HCT116 (cell line): ENCODE measurements around the gene SLC46A3. TPM values are rescaled to one million over a fixed set of nuclear protein-coding genes. Genes with fewer than 3 reads are reported as not detected.

ENCODE experiments used
- ATAC-seq: fragments of 200-7000 bp; cut with Tn5 transposase; 2 replicates; pipeline ENCODE4 v1.9.1; 2020; ENCODE audit warnings: mild to moderate bottlenecking, moderate library complexity
- BruUV-seq: library from RNA; stranded (reverse); fragments of 400-500 nt; replicated peaks from 2 replicates; lab custom pipeline; 2021; lab: Mats Ljungman, UMichigan
- CTCF ChIA-PET: fragments of 300-600 bp; sonication (Branson Sonifier 250); formaldehyde crosslinking; loops from one replicate; lab custom pipeline; 2021; ENCODE audit warnings: antibody characterized with exemption; lab: Charles Lee
- POLR2A ChIA-PET: fragments of 300-600, 350-600 bp; sonication (Branson Sonifier 250); formaldehyde crosslinking; loops from one replicate; lab custom pipeline; 2021; ENCODE audit warnings: antibody characterized with exemption; lab: Charles Lee
- RAD21 ChIA-PET, 2 experiments: fragments of 300-600 bp; sonication (Branson Sonifier 250); formaldehyde crosslinking; loops; one replicate each; lab custom pipeline; 2023; ENCODE audit warnings: low total read pairs in 2 of 2; ENCODE audit not compliant: uncharacterized antibody in 2 of 2, unreplicated experiment in 2 of 2, low non-redundant PET in 1 of 2; lab: Charles Lee
- DNase-seq: peaks from one replicate; pipeline ENCODE4 v3.0.0-alpha.2; 2010; ENCODE audit warnings: low read depth, low spot score
- H2AFZ ChIP-seq: fragments of 200-600 bp; shearing (Covaris generic), sonication (generic); 2 replicates; pipeline ENCODE4 v1.6.1; 2017; ENCODE audit warnings: low read depth, mixed run types, mixed read lengths, antibody characterized with exemption, low read length; ENCODE audit not compliant: poor library complexity, severe bottlenecking
- H3K27ac ChIP-seq: 2 replicates; pipeline ENCODE4 v1.5.1; 2012; ENCODE audit warnings: low read depth, low read length
- H3K27me3 ChIP-seq: fragments of 200-600 bp; sonication (generic); 2 replicates; pipeline ENCODE4 v1.6.1; 2016; ENCODE audit warnings: mixed run types, low read length, mixed read lengths; ENCODE audit not compliant: insufficient read depth
- H3K36me3 ChIP-seq, 2 experiments: fragments of 200-500 bp in 1 of 2; fragments of 200-600 bp in 1 of 2; sonication (Bioruptor generic) in 1 of 2; sonication (generic) in 1 of 2; 2 replicates each; pipeline versions ENCODE4 v1.5.1 to v1.6.1; 2014 to 2016; ENCODE audit warnings: low read length in 2 of 2, inconsistent platforms in 1 of 2, mixed read lengths in 1 of 2, mixed run types in 1 of 2; ENCODE audit not compliant: insufficient read depth in 2 of 2, control insufficient read depth in 1 of 2
- H3K4me1 ChIP-seq, 2 experiments: fragments of 200-600 bp in 1 of 2; sonication (generic) in 1 of 2; 2 replicates each; pipeline versions ENCODE4 v1.5.1 to v1.6.1; 2012 to 2017; ENCODE audit warnings: low read length in 2 of 2, inconsistent platforms in 1 of 2, mild to moderate bottlenecking in 1 of 2, mixed read lengths in 1 of 2, mixed run types in 1 of 2, moderate library complexity in 1 of 2; ENCODE audit not compliant: insufficient read depth in 2 of 2, control insufficient read depth in 1 of 2
- H3K4me2 ChIP-seq: fragments of 200-600 bp; sonication (generic); 2 replicates; pipeline ENCODE4 v1.6.1; 2017; ENCODE audit warnings: mixed run types, low read length, mixed read lengths
- H3K4me3 ChIP-seq, 2 experiments: fragments of 200-600 bp in 1 of 2; sonication (generic) in 1 of 2; replicated peaks in 1 of 2; 2 replicates each; pipeline ENCODE4 v1.5.1; 2011 to 2016; ENCODE audit warnings: low read length in 2 of 2, control low read depth in 1 of 2, low read depth in 1 of 2, mild to moderate bottlenecking in 1 of 2, mixed read lengths in 1 of 2, mixed run types in 1 of 2
- H3K79me2 ChIP-seq: fragments of 200-600 bp; sonication (generic); 2 replicates; pipeline ENCODE4 v1.6.1; 2017; ENCODE audit warnings: mild to moderate bottlenecking, mixed run types, low read length, moderate library complexity, mixed read lengths; ENCODE audit not compliant: insufficient read depth
- H3K9ac ChIP-seq: fragments of 200-600 bp; sonication (generic); 2 replicates; pipeline ENCODE4 v1.6.1; 2016; ENCODE audit warnings: low read length, mixed read lengths
- H3K9me2 ChIP-seq: fragments of 200-600 bp; sonication (generic), shearing (Covaris generic); 2 replicates; pipeline ENCODE4 v1.6.1; 2017; ENCODE audit warnings: mixed run types, mild to moderate bottlenecking, moderate library complexity; ENCODE audit not compliant: insufficient read depth
- H3K9me3 ChIP-seq, 2 experiments: fragments of 200-500 bp in 1 of 2; fragments of 200-600 bp in 1 of 2; sonication (Bioruptor generic) in 1 of 2; sonication (generic) in 1 of 2; 2 replicates each; pipeline ENCODE4 v1.6.1; 2014 to 2017; ENCODE audit warnings: low read length in 2 of 2, mixed read lengths in 2 of 2, inconsistent platforms in 1 of 2, low read depth in 1 of 2, mild to moderate bottlenecking in 1 of 2, mixed run types in 1 of 2, moderate library complexity in 1 of 2; ENCODE audit not compliant: control insufficient read depth in 1 of 2, insufficient read depth in 1 of 2
- H4K20me1 ChIP-seq: fragments of 200-600 bp; sonication (generic), shearing (Covaris generic); 2 replicates; pipeline ENCODE4 v1.6.1; 2017; ENCODE audit warnings: mixed run types, mild to moderate bottlenecking, moderate library complexity; ENCODE audit not compliant: insufficient read depth
- CBX3 ChIP-seq: IDR thresholded peaks from 2 replicates; pipeline ENCODE4 v1.6.1; 2012; ENCODE audit warnings: low read depth
- ELF1 ChIP-seq: IDR thresholded peaks from 2 replicates; pipeline ENCODE4 v1.6.1; 2012; ENCODE audit warnings: low read depth, borderline replicate concordance
- FOSL1 ChIP-seq: IDR thresholded peaks from 2 replicates; pipeline ENCODE4 v1.6.1; 2012; ENCODE audit warnings: low read depth
- JUND ChIP-seq: IDR thresholded peaks from 2 replicates; pipeline ENCODE4 v1.6.1; 2012
- RAD21 ChIP-seq: IDR thresholded peaks from 2 replicates; pipeline ENCODE4 v1.6.1; 2012; ENCODE audit warnings: low read depth, mild to moderate bottlenecking
- SP1 ChIP-seq: IDR thresholded peaks from 2 replicates; pipeline ENCODE4 v1.6.1; 2012; ENCODE audit warnings: low read depth
- SRF ChIP-seq: IDR thresholded peaks from 2 replicates; pipeline ENCODE4 v1.6.1; 2012; ENCODE audit warnings: low read depth
- ZFX ChIP-seq: fragments of 450-650 bp; IDR thresholded peaks from 2 replicates; pipeline ENCODE4 v1.6.1; 2017
- intact Hi-C: fragments of 100-400 bp; cut with micrococcal nuclease; formaldehyde crosslinking; loops from 2 replicates; pipeline ENCODE4 v1.10.0; 2022
- total RNA-seq: library from RNA; stranded (reverse); gene quantifications from one replicate; pipeline ENCODE4 v1.2.1, GENCODE V29; 2021; ENCODE audit not compliant: unreplicated experiment
- TF ChIP-seq, protein P1 (sequence below): IDR thresholded peaks from 2 replicates; pipeline ENCODE4 v1.6.1; 2012; ENCODE audit warnings: low read depth
- TF ChIP-seq, protein P2 (sequence below): IDR thresholded peaks from 2 replicates; pipeline ENCODE4 v1.6.1; 2011; ENCODE audit warnings: mild to moderate bottlenecking, low read length, moderate library complexity; ENCODE audit not compliant: insufficient replicate concordance; ENCODE audit errors: extremely low read depth
- TF ChIP-seq, protein P3 (sequence below): IDR thresholded peaks from 2 replicates; pipeline ENCODE4 v1.6.1; 2012

Gene SLC46A3
- total RNA-seq, 1 experiment from 2014 or later: 0.93 TPM

DNA sequence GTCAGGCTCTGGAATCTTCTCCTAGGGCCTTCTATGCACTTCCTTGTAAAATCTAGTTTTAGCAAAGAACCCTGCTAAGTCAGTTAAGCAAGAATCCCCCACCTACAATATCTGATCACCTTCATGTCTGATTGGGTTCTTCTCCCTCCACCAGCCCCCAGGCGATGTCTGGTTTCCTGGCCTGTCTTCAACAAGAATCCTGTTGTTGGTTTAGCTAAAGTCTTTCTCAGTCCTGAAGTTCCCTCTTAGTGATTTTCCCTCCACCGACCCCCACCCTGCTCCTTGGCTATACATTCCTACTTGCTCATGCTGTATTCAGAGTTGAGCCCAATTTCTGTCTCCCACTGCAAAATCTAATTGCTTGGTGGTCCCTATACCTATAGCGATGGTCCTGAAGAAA lies 35.2 kb upstream of the SLC46A3 start (continued):
- TF ChIP-seq, protein P1, sequence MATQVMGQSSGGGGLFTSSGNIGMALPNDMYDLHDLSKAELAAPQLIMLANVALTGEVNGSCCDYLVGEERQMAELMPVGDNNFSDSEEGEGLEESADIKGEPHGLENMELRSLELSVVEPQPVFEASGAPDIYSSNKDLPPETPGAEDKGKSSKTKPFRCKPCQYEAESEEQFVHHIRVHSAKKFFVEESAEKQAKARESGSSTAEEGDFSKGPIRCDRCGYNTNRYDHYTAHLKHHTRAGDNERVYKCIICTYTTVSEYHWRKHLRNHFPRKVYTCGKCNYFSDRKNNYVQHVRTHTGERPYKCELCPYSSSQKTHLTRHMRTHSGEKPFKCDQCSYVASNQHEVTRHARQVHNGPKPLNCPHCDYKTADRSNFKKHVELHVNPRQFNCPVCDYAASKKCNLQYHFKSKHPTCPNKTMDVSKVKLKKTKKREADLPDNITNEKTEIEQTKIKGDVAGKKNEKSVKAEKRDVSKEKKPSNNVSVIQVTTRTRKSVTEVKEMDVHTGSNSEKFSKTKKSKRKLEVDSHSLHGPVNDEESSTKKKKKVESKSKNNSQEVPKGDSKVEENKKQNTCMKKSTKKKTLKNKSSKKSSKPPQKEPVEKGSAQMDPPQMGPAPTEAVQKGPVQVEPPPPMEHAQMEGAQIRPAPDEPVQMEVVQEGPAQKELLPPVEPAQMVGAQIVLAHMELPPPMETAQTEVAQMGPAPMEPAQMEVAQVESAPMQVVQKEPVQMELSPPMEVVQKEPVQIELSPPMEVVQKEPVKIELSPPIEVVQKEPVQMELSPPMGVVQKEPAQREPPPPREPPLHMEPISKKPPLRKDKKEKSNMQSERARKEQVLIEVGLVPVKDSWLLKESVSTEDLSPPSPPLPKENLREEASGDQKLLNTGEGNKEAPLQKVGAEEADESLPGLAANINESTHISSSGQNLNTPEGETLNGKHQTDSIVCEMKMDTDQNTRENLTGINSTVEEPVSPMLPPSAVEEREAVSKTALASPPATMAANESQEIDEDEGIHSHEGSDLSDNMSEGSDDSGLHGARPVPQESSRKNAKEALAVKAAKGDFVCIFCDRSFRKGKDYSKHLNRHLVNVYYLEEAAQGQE: no peak
- TF ChIP-seq RAD21 (no peak), ELF1 (no peak)

GRCh38 chr13:28753208-28753892 lies 34.6 kb upstream of the SLC46A3 start:
- H3K27ac ChIP-seq: peak overlapping the region; percentile 66
- H3K4me3 ChIP-seq: no peak overlapping the region
- intact Hi-C loops: no loop called here
- peaks cover 0 to 5% of the 10 kb centered on the region in 2 experiments; a peak in 2 of 4 replicates for H3K9me3 ChIP-seq
- no peaks in the 10 kb centered on the region for H3K36me3 ChIP-seq
- ChIA-PET POLR2A (no interaction called here), RAD21 (no interaction called here), CTCF (interaction anchor here (1.3 kb wide), 1 partner anchor 43 kb away, joined by 6 read pairs; no protein-coding TSS in a partner anchor)
- ATAC-seq (peak; percentile 92), DNase-seq (peak; percentile 76)
- H3K4me1 ChIP-seq: peaks cover 25 to 27% of the 10 kb centered on the region in 2 experiments
- TF ChIP-seq, protein P2, sequence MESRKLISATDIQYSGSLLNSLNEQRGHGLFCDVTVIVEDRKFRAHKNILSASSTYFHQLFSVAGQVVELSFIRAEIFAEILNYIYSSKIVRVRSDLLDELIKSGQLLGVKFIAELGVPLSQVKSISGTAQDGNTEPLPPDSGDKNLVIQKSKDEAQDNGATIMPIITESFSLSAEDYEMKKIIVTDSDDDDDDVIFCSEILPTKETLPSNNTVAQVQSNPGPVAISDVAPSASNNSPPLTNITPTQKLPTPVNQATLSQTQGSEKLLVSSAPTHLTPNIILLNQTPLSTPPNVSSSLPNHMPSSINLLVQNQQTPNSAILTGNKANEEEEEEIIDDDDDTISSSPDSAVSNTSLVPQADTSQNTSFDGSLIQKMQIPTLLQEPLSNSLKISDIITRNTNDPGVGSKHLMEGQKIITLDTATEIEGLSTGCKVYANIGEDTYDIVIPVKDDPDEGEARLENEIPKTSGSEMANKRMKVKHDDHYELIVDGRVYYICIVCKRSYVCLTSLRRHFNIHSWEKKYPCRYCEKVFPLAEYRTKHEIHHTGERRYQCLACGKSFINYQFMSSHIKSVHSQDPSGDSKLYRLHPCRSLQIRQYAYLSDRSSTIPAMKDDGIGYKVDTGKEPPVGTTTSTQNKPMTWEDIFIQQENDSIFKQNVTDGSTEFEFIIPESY: no peak
- TF ChIP-seq SRF: no peak
- peak; percentile 45; the same call in 1 of the 2 replicates for TF ChIP-seq JUND
- TF ChIP-seq CBX3: peak; percentile 85
- peak; percentile 61 for TF ChIP-seq FOSL1
- TF ChIP-seq, protein P3, sequence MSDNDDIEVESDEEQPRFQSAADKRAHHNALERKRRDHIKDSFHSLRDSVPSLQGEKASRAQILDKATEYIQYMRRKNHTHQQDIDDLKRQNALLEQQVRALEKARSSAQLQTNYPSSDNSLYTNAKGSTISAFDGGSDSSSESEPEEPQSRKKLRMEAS: peak; percentile 94
- peak; percentile 32 for TF ChIP-seq ZFX
- TF ChIP-seq SP1: peak; percentile 44
- no peaks in the 10 kb centered on the region for H3K9me2 ChIP-seq
- H3K27me3 ChIP-seq: no peaks in the 10 kb centered on the region
- peak overlapping the region; percentile 38 for H3K4me2 ChIP-seq
- H4K20me1 ChIP-seq: no peaks in the 10 kb centered on the region
- no TSS peak for BruUV-seq
- peak overlapping the region; percentile 91 for H2AFZ ChIP-seq
- H3K9ac ChIP-seq: peak overlapping the region; percentile 37
- no peaks in the 10 kb centered on the region for H3K79me2 ChIP-seq
